Neuron (in vitro differentiated cells): ENCODE measurements around the gene KCNC3.

ENCODE experiments used
- H2AFZ ChIP-seq: one replicate; pipeline ENCODE4 v1.6.1; 2013; ENCODE audit warnings: low read depth, mild to moderate bottlenecking, inconsistent platforms, low read length, moderate library complexity
- H3K27me3 ChIP-seq: one replicate; pipeline ENCODE4 v1.6.1; 2013; ENCODE audit warnings: low read length; ENCODE audit not compliant: insufficient read depth
- H3K36me3 ChIP-seq: one replicate; pipeline ENCODE4 v1.6.1; 2013; ENCODE audit warnings: low read length; ENCODE audit not compliant: insufficient read depth
- H3K4me1 ChIP-seq: one replicate; pipeline ENCODE4 v1.6.1; 2013; ENCODE audit warnings: low read length; ENCODE audit not compliant: insufficient read depth
- H3K4me3 ChIP-seq: 2 replicates; pipeline ENCODE4 v1.5.1; 2013; ENCODE audit warnings: mild to moderate bottlenecking, low read length, moderate library complexity
- H3K9me3 ChIP-seq: one replicate; pipeline ENCODE4 v1.6.1; 2013; ENCODE audit warnings: low read length

The KCNC3 gene

GRCh38 chr19:50319156-50319555, 10.0 kb downstream of the KCNC3 start:
- Histone ChIP-seq H3K36me3 (no peaks in the 10 kb centered on the region), H3K4me1 (peaks cover 3% of the 10 kb centered on the region), H3K4me3 (no peak overlapping the region), H3K9me3 (no peaks in the 10 kb centered on the region), H2AFZ (no peak overlapping the region), H3K27me3 (peaks cover 11% of the 10 kb centered on the region)

GRCh38 chr19:50318438-50318837, 10.7 kb downstream of the KCNC3 start:
- Histone ChIP-seq H3K4me1 (peaks cover 3% of the 10 kb centered on the region), H3K4me3 (no peak overlapping the region), H2AFZ (no peak overlapping the region)

DNA sequence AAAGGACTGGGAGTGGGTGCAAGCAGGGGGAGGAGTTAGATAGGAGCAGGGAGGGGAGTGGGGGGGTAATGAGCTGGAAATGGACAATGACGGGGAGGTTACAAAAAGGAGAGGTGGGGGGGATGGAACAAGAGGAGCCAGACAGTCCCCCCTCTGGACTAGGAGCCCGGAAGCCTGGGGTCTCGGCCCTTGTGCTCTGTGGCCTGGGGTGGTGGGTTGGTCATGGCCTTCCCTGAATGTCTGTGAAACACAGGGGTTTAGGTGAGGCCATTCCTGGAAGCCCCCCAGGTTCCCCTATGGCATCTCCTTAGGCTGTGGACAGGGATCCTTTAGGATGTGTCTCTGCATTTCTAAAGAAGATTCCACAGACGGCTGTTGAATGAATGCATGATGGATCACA, 12.1 kb downstream of the KCNC3 start:
- Histone ChIP-seq H2AFZ (no peak overlapping the region), H3K4me1 (peaks cover 3% of the 10 kb centered on the region), H3K4me3 (no peak overlapping the region), H3K27me3 (peaks cover 21% of the 10 kb centered on the region), H3K9me3 (no peaks in the 10 kb centered on the region), H3K36me3 (no peaks in the 10 kb centered on the region)

More at GRCh38 chr19:50318438-50318837, 10.7 kb downstream of the KCNC3 start:
- Histone ChIP-seq H3K27me3 (peaks cover 18% of the 10 kb centered on the region), H3K9me3 (no peaks in the 10 kb centered on the region), H3K36me3 (no peaks in the 10 kb centered on the region)

DNA sequence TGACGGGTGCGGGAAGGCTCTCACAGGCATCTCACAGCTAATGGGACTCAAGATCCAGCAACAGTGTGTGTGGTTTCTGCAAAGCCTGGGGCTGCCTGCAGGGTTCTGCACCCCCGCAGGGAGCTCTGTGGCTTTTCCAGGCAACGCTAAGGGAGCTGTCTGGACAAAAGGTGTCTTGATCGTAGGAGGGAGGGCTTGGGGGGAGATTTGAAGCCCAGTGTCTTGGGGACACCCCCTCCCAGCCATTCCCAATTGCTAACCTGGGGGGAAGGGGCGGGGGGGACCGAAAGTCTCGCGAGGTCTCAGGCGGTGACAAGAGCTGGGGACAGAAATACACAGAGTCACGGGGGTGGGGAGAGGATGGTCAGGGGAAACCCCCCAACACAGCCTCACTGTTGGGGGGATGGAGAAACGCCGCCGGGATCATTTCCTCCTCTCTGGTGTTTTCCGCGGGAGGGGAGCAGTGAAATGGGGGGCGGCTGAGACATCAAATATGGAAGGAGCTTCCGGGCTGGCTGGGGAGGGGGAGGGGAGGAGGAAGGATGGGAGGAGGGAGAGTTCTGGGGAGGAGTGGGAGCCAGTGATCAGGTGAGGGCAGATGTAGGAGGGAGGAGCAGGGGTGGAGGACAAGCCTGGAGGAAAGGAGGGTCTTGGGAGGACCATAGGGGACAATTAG, 13.3 kb downstream of the KCNC3 start:
- peak overlapping the region; percentile 47 for H3K4me3 ChIP-seq
- H3K36me3 ChIP-seq: no peaks in the 10 kb centered on the region
- no peaks in the 10 kb centered on the region for H3K9me3 ChIP-seq
- peaks cover 21% of the 10 kb centered on the region for H3K27me3 ChIP-seq
- H2AFZ ChIP-seq: no peak overlapping the region
- H3K4me1 ChIP-seq: peaks cover 3% of the 10 kb centered on the region

- peaks cover 3% of the 10 kb centered on the region for H3K4me1 ChIP-seq
- no peak overlapping the region for H2AFZ ChIP-seq
- H3K9me3 ChIP-seq: no peaks in the 10 kb centered on the region
- peaks cover 26% of the 10 kb centered on the region for H3K27me3 ChIP-seq
- H3K36me3 ChIP-seq: no peaks in the 10 kb centered on the region
- peak overlapping the region; percentile 7 for H3K4me3 ChIP-seq
Observed at GRCh38 chr19:50314724-50315708, 14.2 kb downstream of the KCNC3 start.

GRCh38 chr19:50313812-50314536, 15.2 kb downstream of the KCNC3 start:
- H3K9me3 ChIP-seq: no peaks in the 10 kb centered on the region
- H3K27me3 ChIP-seq: peaks cover 32% of the 10 kb centered on the region
- peaks cover 3% of the 10 kb centered on the region for H3K4me1 ChIP-seq
- H2AFZ ChIP-seq: no peak overlapping the region
- H3K4me3 ChIP-seq: no peak overlapping the region
- H3K36me3 ChIP-seq: no peaks in the 10 kb centered on the region

- Histone ChIP-seq H3K4me1 (peaks cover 3% of the 10 kb centered on the region), H3K9me3 (no peaks in the 10 kb centered on the region), H3K36me3 (no peaks in the 10 kb centered on the region), H3K4me3 (no peak overlapping the region), H3K27me3 (peaks cover 40% of the 10 kb centered on the region), H2AFZ (no peak overlapping the region)
Observed at GRCh38 chr19:50312967-50313811, 16.0 kb downstream of the KCNC3 start.

- Histone ChIP-seq H3K4me1 (peaks cover 3% of the 10 kb centered on the region), H3K9me3 (no peaks in the 10 kb centered on the region), H3K36me3 (no peaks in the 10 kb centered on the region), H2AFZ (no peak overlapping the region), H3K4me3 (no peak overlapping the region), H3K27me3 (peaks cover 42% of the 10 kb centered on the region)
Observed at GRCh38 chr19:50311723-50312635, 17.2 kb downstream of the KCNC3 start.

- H3K36me3 ChIP-seq: no peaks in the 10 kb centered on the region
- peaks cover 52% of the 10 kb centered on the region for H3K27me3 ChIP-seq
- no peak overlapping the region for H2AFZ ChIP-seq
Observed at GRCh38 chr19:50310759-50311465, 18.3 kb downstream of the KCNC3 start.

DNA sequence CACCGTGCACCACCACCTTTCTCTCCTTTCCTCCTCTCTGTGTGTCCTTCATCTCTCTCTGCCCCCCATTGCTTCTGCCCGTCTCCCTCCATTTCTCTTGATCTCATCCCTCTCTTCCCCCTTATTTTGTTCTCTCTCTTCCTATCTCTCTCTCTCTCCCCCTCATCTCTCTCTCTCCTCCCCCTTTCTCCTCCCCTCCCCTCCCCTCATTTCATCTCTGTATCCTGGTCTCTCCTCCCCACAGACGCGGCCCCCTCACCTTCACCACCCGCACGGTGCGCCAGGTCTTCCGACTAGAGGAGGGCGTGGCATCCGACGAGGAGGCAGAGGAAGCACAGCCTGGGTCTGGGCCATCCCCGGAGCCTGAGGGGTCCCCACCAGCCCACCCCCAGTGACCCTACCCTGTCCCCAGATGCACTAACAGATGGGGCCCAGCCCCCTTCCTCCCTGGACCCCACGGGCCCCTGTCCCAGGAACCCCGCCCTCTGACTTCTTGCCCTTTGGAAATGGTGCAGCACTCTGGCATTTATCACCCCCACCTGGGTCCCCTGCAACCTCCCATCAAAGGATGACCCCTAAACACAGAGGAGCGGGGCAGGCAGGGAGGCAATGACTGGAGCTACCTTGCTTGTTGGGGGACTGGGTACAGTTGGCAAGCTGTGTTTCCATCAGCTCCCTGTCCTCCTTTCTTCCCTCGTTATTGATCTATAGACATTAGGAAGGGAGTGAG, 19.6 kb downstream of the KCNC3 start:
- H3K4me1 ChIP-seq: no peaks in the 10 kb centered on the region
- H2AFZ ChIP-seq: no peak overlapping the region
- no peaks in the 10 kb centered on the region for H3K9me3 ChIP-seq
- no peaks in the 10 kb centered on the region for H3K36me3 ChIP-seq
- H3K4me3 ChIP-seq: no peak overlapping the region
- peaks cover 54% of the 10 kb centered on the region for H3K27me3 ChIP-seq

More at GRCh38 chr19:50310759-50311465, 18.3 kb downstream of the KCNC3 start:
- Histone ChIP-seq H3K4me1 (peaks cover 3% of the 10 kb centered on the region), H3K9me3 (no peaks in the 10 kb centered on the region), H3K4me3 (no peak overlapping the region)

- Histone ChIP-seq H3K27me3 (peaks cover 50% of the 10 kb centered on the region), H3K36me3 (no peaks in the 10 kb centered on the region), H3K9me3 (no peaks in the 10 kb centered on the region), H3K4me1 (no peaks in the 10 kb centered on the region), H3K4me3 (no peak overlapping the region), H2AFZ (no peak overlapping the region)
Observed at GRCh38 chr19:50308991-50309390, 20.2 kb downstream of the KCNC3 start.
